Measurements from ENCODE around the gene SKOR1.

Gene SKOR1

GRCh38 chr15:67781061-67781460, 44.2 kb upstream of the SKOR1 start:
- DNase-seq (ENCODE audit: extremely low read depth, low read depth): no peak
- TF ChIP-seq CTCF (IDR thresholded peaks at IDR 0.05; ENCODE audit: low read depth, low read length): no peak

GRCh38 chr15:67781907-67782690, 43.2 kb upstream of the SKOR1 start:
- no peak for TF ChIP-seq CTCF (IDR thresholded peaks at IDR 0.05; ENCODE audit: low read depth, low read length)
- no peak for DNase-seq (ENCODE audit: extremely low read depth, low read depth)

- DNase-seq (ENCODE audit: extremely low read depth, low read depth): no peak
- TF ChIP-seq CTCF (IDR thresholded peaks at IDR 0.05; ENCODE audit: low read depth, low read length): no peak
Observed at GRCh38 chr15:67782691-67782991, 42.7 kb upstream of the SKOR1 start.

- DNase-seq (ENCODE audit: extremely low read depth, low read depth): no peak
- TF ChIP-seq CTCF (IDR thresholded peaks at IDR 0.05; ENCODE audit: low read depth, low read length): no peak
Observed at GRCh38 chr15:67783303-67783702, 42.0 kb upstream of the SKOR1 start.

GRCh38 chr15:67784090-67784781, 41.1 kb upstream of the SKOR1 start:
- no peak for TF ChIP-seq CTCF (IDR thresholded peaks at IDR 0.05; ENCODE audit: low read depth, low read length)
- DNase-seq (ENCODE audit: extremely low read depth, low read depth): no peak

- no peak for TF ChIP-seq CTCF (IDR thresholded peaks at IDR 0.05; ENCODE audit: low read depth, low read length)
Observed at GRCh38 chr15:67784856-67785430, 40.4 kb upstream of the SKOR1 start.

GRCh38 chr15:67785431-67785830, 39.9 kb upstream of the SKOR1 start:
- DNase-seq (ENCODE audit: extremely low read depth, low read depth): no peak
- no peak for TF ChIP-seq CTCF (IDR thresholded peaks at IDR 0.05; ENCODE audit: low read depth, low read length)

More at GRCh38 chr15:67784856-67785430, 40.4 kb upstream of the SKOR1 start:
- DNase-seq (ENCODE audit: extremely low read depth, low read depth): no peak

Measured in AG09319 (cell line).